HEK293 (cell line): Measurements from ENCODE around the gene HNRNPUL1.

Source experiments
- BCL6B ChIP-seq: fragments of 450-650 bp; formaldehyde crosslinking; IDR thresholded peaks from 2 replicates; pipeline ENCODE4 v1.5.1; 2017; ENCODE audit warnings: missing biosample characterization, missing genetic modification characterization
- CTCF ChIP-seq: fragments of 450-650 bp; formaldehyde crosslinking; IDR thresholded peaks from 2 replicates; pipeline ENCODE4 v1.5.1; 2016; ENCODE audit warnings: missing biosample characterization, missing genetic modification characterization
- PBX3 ChIP-seq: sonication (generic); formaldehyde crosslinking; IDR thresholded peaks from 2 replicates; pipeline ENCODE4 v1.8.1; 2022; ENCODE audit warnings: mild to moderate bottlenecking, moderate library complexity, missing genetic modification reagents
- REST ChIP-seq: fragments of 450-650 bp; formaldehyde crosslinking; IDR thresholded peaks from 2 replicates; pipeline ENCODE4 v1.5.1; 2016; ENCODE audit warnings: missing biosample characterization, missing genetic modification characterization
- SCRT1 ChIP-seq: fragments of 450-650 bp; formaldehyde crosslinking; IDR thresholded peaks from 2 replicates; pipeline ENCODE4 v1.5.1; 2016; ENCODE audit warnings: missing biosample characterization, missing genetic modification characterization, borderline replicate concordance
- ZBTB1 ChIP-seq: fragments of 450-650 bp; formaldehyde crosslinking; IDR thresholded peaks from 2 replicates; pipeline ENCODE4 v1.5.1; 2016; ENCODE audit warnings: missing biosample characterization, missing genetic modification characterization
- ZFP41 ChIP-seq: fragments of 450-650 bp; formaldehyde crosslinking; IDR thresholded peaks from 2 replicates; pipeline ENCODE4 v1.5.1; 2016; ENCODE audit warnings: missing biosample characterization, missing genetic modification characterization, borderline replicate concordance
- ZNF157 ChIP-seq: fragments of 450-650 bp; formaldehyde crosslinking; IDR thresholded peaks from 2 replicates; pipeline ENCODE4 v1.5.1; 2016; ENCODE audit warnings: missing biosample characterization, missing genetic modification characterization
- ZNF23 ChIP-seq: fragments of 450-650 bp; formaldehyde crosslinking; IDR thresholded peaks from 2 replicates; pipeline ENCODE4 v1.5.1; 2016; ENCODE audit warnings: missing biosample characterization, missing genetic modification characterization, borderline replicate concordance
- ZNF416 ChIP-seq: fragments of 450-650 bp; formaldehyde crosslinking; IDR thresholded peaks from 2 replicates; pipeline ENCODE4 v1.5.1; 2016; ENCODE audit warnings: missing biosample characterization, missing genetic modification characterization

- TF ChIP-seq REST (tag by site-specific recombination), result no peak
- no peak for TF ChIP-seq ZNF157 (tag by site-specific recombination)
- TF ChIP-seq PBX3 (CRISPR knock-in tag), result no peak
- TF ChIP-seq BCL6B, result no peak
- TF ChIP-seq SCRT1, result no peak
- no peak for TF ChIP-seq CTCF (tag by site-specific recombination)
- no peak for TF ChIP-seq ZNF416
- TF ChIP-seq ZBTB1 (tag by site-specific recombination), result no peak
- no peak for TF ChIP-seq ZFP41 (tag by site-specific recombination)
- TF ChIP-seq ZNF23, result no peak
These were observed 31.3 kb downstream of the HNRNPUL1 start for GRCh38 chr19:41295499-41295898.
